GM18858 (cell line): ENCODE results near the gene FAM120B.

Experiments
- ATAC-seq: cut with Tn5 transposase; IDR thresholded peaks from one replicate; pipeline ENCODE4 v1.9.1; 2021; ENCODE audit not compliant: unreplicated experiment

FAM120B gene

GRCh38 chr6:170286246-170286933, 20.2 kb upstream of the FAM120B start:
- no peak for ATAC-seq

DNA sequence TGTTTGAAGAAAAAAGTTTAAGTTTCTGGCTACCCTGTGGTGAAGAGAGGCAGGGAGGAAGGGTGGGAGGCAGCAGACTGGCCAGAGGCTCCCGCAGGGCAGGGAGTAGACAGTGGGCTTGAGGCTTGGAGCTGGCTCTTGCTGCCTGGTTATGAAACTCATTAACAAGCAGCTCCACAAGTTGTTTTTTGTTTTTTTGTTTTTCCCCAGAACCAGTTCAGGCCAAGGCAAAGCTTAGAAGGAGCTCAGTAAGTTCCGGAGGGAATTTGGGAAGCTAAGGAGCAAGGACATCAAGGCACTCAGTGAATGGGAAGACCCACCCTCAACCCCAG, 19.7 kb upstream of the FAM120B start:
- no peak for ATAC-seq

- no peak for ATAC-seq
Observed at GRCh38 chr6:170287371-170287876, 19.1 kb upstream of the FAM120B start.

DNA sequence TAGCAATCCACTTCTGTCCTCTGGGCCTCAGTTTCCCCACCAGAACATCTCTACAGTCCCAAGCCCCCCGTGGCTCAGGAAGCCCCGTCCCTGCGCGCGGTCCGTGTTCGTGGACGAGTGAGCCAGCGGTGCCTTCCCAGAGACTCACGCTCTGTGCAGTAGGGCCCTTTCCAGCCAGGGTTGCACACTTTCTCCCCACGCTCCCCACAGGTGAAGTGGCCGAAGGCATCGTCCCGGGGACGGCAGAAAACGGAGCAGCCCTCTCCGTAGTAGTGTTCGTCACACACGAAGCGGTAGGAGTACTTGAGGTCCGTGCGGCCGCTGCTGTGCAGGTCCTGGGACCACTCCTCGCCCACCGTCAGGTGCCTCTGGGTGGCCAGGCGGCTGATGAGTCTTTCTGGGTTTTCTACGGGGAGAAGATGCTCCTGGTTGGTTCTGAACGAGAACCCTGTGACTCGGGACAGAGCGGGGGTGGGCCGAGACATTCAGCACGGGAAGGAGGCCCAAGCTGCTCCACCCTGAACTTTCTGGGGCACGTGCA, 18.4 kb upstream of the FAM120B start:
- no peak for ATAC-seq

- ATAC-seq, result no peak
Observed at GRCh38 chr6:170288852-170289179, 17.7 kb upstream of the FAM120B start.

DNA sequence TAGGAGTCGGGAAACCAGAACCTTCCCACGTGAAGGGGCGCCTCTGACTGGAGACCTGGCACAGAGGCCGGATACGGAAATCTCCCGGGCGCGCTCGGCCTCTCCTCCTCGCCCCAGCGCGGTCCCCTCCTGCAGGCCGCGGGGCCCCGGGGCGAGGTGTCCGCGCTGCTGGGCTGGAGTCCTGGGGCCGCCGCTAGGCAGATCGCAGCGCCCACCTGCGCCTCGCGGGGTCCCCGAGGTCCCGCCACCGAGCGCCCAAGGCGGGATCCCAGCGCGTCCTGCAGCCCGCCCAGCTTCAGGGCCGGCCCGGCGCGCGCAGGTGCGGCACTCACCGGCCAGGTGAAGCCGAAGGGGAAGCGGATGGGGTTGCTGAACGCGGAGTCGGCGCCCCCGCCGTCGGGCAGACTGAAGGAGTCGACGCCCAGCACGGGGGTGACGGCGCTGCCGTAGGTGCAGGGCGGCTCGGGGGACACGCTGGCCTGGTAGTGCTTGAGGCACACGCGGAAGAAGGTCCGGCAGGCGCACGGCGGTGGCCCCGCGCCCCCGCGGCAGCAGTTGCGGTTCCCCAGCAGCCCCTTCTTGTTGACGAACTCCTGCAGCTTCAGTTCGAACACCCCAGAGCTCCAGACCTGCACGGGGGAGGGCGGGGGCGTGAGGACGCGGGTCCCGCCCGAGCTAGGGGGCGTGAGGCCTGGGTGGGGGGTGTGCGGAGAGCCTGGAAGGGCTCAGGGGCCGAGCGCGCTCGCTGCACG, 17.2 kb upstream of the FAM120B start:
- ATAC-seq, result no peak

DNA sequence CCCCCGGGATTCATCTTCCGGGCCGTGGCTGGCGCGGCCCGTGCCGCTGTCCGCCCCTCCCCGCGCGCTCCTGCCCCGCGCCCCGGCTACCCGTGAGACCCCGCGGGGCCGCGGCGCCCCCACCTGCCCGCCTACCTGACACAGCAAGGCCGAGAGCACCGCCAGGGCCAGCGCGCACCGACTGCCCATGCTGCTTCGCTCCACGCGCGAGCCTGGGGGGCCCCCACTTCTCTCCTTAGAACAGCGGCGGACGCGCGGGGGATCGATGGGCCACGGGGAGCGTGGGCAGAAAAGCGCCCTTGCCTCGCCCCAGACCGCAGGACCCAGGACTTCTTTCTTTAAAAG, 16.6 kb upstream of the FAM120B start:
- ATAC-seq, result no peak

DNA sequence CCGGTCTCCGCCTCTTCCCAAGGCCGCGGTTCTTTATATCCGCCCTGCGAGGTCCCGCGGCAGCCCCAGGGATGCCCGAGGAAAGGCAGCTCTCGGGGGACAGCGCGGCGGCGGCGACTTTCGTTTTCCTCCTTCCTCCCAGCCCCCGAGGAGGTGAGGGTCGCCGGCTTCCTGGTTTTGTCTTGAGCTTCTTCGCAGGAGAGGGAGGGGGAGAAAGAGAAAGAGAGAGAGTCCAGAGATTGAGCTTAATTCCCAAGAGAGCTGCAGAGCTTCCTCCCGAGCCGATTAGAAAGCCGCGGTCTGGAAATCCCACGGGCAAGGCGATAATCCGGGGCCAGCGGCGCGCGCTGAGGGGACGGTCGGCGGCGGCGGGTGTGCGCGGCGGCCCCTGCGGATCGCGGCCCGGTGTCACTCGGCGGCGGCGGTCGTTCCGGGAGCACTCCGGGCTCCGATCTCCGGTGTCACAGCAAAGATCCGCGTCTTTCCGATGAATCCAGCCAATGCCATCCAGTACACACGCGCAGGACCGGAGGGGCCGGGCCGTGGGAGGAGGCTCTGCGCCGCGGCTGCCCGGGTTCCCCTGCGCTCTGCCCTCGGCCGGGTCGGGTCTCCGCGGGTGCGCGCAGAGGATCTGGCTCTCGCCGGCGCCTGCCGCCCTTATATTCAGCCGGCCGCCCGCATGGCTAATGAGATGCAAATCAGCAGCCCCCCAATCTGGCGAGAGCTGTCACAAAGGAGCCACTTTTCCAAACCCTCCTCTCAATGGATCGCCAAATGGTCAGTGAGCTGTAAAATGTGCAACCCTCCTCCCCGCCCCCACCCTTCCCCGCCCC, 16.0 kb upstream of the FAM120B start, which contains the start of gene DLL1:
DLL1 (minus strand) TSS at position 783 of the 833 bp plus-strand sequence. CDS start 939 bp downstream, outside the sequence.
- ATAC-seq, result no peak

GRCh38 chr6:170291271-170292110, 15.1 kb upstream of the FAM120B start:
- no peak for ATAC-seq

DNA sequence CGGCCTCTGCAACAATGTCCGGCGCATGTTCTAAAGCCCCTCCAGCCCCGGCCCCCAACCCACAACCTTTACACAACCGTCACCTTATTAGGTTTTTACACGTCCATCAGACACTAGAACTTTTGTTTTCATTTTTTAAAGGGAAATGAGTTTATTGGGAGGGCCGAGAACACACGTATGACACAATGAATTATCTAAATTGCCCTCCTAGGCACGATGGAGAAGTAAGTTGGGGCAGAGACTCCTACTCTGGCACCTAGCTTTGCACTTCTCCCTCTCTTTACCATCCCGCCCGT, 14.5 kb upstream of the FAM120B start:
- ATAC-seq, result no peak

GRCh38 chr6:170292407-170293158, 14.0 kb upstream of the FAM120B start:
- no peak for ATAC-seq

DNA sequence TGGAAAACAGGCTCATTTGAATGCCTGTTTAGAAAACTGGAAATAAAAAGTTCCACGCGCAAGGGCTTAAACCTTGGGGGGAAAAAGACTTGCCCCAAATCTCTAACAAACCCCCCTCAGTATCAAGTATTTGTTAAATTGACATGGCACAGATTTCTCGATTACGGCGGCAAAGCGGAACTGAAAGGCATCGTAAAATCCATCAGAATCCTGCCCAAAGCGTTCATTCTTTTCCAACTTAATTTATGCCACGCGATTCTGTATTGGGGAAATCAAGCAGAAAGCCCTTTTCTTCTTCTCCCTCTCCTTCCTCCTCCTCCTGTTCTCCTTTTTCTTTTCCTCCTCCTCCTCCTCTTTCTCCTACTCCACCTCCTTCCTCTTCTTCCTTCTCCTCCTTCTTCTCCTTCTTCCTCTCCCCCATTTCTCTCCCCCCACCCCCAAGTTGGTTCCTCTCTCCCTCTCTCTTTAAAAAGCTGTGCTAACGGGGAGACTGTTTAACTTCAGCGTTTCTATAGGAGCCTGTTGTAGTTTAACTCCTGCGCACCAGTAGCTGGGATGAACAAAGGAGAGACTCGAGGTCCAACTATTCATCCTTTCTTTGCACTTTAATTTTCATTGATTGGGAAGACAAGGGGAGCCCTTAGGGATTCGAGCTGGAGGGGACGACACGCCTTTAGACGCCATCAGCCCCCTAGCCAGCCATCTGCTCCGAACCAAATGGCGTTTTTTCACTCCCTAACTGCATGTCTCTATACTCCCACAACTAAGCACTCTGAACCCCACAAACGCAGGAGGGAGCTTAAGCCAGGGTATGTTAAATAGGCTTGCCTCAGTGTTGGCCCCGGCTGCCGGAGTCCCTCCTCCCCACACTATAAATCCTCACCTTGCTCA, 13.0 kb upstream of the FAM120B start:
- ATAC-seq, result no peak

- no peak for ATAC-seq
Observed at GRCh38 chr6:170294298-170294730, 12.2 kb upstream of the FAM120B start.

DNA sequence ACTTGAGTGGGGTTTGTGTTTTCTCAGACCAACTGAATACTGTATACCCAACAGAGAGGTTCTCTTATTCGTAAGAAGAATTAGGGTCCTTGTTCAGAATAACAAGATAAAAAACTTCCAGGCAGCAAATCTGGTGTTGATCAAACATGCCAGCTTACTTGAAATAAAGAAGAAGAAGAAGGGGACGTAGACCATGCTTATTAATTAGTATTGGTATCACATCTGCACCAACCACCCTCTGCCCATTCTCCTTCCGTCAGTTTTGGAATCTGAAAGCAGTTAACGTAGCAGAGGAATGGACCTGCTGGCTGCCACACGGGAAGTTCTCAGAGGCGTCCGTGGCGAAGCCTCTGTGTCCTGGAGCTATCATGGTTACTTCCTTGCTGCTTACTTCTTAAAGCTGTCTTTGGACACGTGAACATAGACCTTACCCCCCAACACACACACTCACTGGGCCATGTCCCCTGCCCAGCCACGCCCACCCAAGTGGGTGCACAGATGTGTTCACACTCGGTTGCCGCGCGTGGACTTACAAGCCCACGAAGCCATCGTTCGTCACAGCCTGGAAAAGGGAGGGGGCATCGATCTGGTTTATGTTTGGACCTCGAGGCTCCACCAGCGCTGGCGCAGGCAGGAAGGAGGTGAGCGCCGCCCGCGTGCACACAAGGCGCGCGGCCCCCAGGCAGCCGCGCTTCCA, 11.6 kb upstream of the FAM120B start:
- no peak for ATAC-seq

DNA sequence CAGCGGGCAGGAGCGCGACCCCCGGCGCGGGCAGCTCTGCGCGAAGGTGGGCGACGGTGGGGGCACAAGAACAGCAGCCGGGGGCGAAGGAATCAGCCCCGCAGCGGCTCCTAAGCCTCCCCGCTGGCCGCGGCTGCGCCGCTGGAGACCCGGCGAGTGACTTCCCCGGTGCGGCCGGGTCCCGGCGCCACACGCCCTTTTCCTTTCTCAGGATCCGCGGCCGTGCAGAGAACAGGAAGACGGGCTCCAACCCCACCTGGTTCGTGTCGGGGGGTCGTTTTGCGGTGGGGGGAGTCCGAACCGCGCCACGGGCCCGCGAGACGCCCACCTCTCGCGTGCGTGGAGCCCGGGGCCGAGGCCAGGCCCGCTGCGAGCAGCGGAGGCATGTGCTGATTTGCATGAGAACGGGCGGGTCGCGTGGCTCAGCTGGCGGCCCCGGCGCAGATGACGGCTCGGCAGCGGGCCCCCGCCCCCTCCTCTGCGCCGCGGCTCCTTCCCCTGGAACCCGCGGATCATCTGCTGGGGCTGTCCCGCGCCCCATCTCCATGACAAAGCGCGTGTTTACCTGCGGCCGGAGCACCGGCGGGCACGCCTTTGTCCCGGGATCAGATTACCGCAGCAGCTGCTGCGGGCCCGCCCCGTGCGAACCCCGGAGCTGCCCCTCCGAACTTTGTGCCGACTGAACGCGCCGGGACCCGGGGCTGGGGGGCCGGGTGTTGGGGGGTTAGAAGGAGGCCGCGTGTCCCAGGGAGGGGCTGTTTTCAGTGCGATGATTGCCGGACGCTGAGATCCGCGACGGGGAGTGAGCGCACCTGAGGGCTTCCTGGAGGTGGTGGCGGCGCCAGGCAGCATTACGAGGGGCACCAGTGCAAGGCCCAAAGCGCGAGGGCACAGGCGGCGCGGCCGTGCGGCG, 10.8 kb upstream of the FAM120B start:
- ATAC-seq, result peak; percentile 45

DNA sequence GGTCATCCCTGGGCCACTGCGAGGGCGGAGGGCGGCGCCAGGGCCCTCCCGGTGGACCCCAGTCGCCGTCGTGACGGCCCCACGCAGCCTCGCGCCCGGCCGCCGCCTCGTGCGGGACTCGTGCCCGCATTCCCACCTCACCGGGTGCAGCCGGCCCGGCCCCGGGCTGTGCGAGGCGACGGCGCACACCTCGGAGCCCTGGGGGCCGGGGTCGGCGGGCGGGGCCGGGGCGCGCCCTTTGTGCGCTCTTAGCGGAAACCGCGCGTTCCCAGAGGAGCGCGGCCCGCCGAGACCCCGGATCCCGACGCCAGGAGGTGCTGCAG, 10.2 kb upstream of the FAM120B start:
- no peak for ATAC-seq

DNA sequence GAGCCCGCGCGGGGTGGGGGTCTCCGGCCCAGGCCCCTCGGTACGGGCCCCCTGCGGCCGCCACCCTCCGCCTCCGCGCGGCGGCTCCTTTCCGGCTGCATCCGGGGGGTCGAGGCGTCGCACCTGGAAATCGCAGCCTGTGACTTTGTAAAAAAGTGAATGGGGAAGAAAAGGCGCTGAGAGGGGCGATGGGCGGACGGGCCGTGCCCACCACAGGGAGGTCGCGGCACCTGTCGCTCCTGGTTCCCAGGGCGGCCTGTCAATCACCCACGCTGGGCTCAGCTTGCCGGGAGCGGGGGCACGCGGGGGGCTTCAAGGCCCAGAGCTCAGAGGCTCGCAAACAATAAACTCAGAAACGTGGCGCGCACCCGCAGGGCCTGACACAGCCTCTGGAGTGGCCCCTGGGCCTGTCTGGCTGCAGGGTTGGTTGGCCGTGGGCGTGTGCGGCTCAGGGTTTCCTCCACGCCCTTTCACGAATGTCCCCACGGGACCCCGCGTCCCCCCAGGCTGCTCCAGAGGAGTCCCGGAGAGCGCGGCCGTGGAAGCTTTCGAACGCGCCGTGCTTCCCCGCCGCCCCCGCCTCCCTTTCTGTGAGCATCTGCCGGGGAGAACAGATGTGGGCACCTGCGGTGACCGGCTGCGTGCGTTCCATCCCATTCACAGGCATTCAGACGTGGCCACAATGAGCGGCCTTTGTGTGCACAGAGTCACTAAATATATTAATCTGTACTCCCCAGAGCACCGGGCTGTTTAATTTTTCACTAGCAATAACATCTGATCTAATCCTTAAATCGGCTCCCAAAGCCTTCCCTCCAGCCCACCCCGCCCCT, 9.6 kb upstream of the FAM120B start:
- no peak for ATAC-seq
